Natural killer cell (primary cell): ENCODE data around the gene VANGL2. TPM values are rescaled to one million over a fixed set of nuclear protein-coding genes. Genes with fewer than 3 reads are reported as not detected.

ENCODE experiments used
- ATAC-seq, 3 donors: fragments of 150-1000 bp in 2 of 3; fragments of 200-7000 bp in 1 of 3; cut with Tn5 transposase; 1 replicate in 1 of 3; 2 replicates in 2 of 3; pipeline ENCODE4 v1.10.0; 2021; ENCODE audit warnings: mild to moderate bottlenecking in 2 of 3, moderate library complexity in 2 of 3
- DNase-seq, 2 donors: peaks; one replicate each; pipeline versions ENCODE4 v3.0.0 to v3.0.0-alpha.2; 2013 to 2021; ENCODE audit warnings: mixed read lengths in 1 of 2
- H3K27ac ChIP-seq: one replicate; pipeline ENCODE4 v1.5.1; 2013; ENCODE audit warnings: mild to moderate bottlenecking, low read length
- H3K27me3 ChIP-seq: one replicate; pipeline ENCODE4 v1.6.1; 2013; ENCODE audit warnings: low read length; ENCODE audit not compliant: control insufficient read depth, insufficient read depth
- H3K36me3 ChIP-seq: one replicate; pipeline ENCODE4 v1.6.1; 2013; ENCODE audit warnings: low read length; ENCODE audit not compliant: control insufficient read depth, insufficient read depth
- H3K4me1 ChIP-seq: one replicate; pipeline ENCODE4 v1.6.1; 2013; ENCODE audit warnings: low read length; ENCODE audit not compliant: control insufficient read depth, insufficient read depth
- H3K4me3 ChIP-seq: one replicate; pipeline ENCODE4 v1.5.1; 2013; ENCODE audit warnings: low read length
- H3K9me3 ChIP-seq: one replicate; pipeline ENCODE4 v1.6.1; 2013; ENCODE audit warnings: low read length; ENCODE audit not compliant: control insufficient read depth, insufficient read depth
- H3K27ac Mint-ChIP-seq, 2 donors: one replicate each; pipeline ENCODE4 v1.8.0; 2022; ENCODE audit warnings: mild to moderate bottlenecking in 2 of 2, mixed read lengths in 2 of 2, moderate library complexity in 1 of 2
- H3K27me3 Mint-ChIP-seq, 2 donors: one replicate each; pipeline ENCODE4 v1.8.0; 2022; ENCODE audit warnings: low read depth in 2 of 2, mixed read lengths in 2 of 2
- H3K36me3 Mint-ChIP-seq: one replicate; pipeline ENCODE4 v1.8.0; 2022; ENCODE audit warnings: mixed read lengths
- H3K4me1 Mint-ChIP-seq, 2 donors: one replicate each; pipeline ENCODE4 v1.8.0; 2022; ENCODE audit warnings: mixed read lengths in 2 of 2
- H3K4me3 Mint-ChIP-seq: one replicate; pipeline ENCODE4 v1.8.0; 2022; ENCODE audit warnings: mild to moderate bottlenecking, moderate library complexity, mixed read lengths
- H3K9me3 Mint-ChIP-seq, 2 donors: one replicate each; pipeline ENCODE4 v1.8.0; 2022; ENCODE audit warnings: mixed read lengths in 2 of 2
- WGBS: methylation state at CpG from one replicate; pipeline ENCODE4 v1.1.7; 2013; ENCODE audit warnings: missing lambda C conversion rate; ENCODE audit not compliant: insufficient coverage; 5-methylcytosine and 5-hydroxymethylcytosine counted together
- intact Hi-C: fragments of 100-400 bp; cut with micrococcal nuclease; formaldehyde crosslinking; loops from one replicate; pipeline ENCODE4 v1.14.2; 2022
- total RNA-seq, 4 donors: library from RNA; stranded (reverse); fragments of 120-200 nt in 1 of 4; gene quantifications; one replicate each; pipeline versions ENCODE4 v1.2.3 to v1.2.4, GENCODE V29; 2013 to 2022
- TF ChIP-seq, protein P1 (sequence below): fragments of 200-600 bp; IDR thresholded peaks from one replicate; pipeline ENCODE4 v1.8.0; 2022; ENCODE audit warnings: antibody characterized with exemption

VANGL2 gene
- total RNA-seq, 3 donors from 2014 or later (not counting 1 experiment from before 2014, with no cell fraction given), result 0.08 TPM; not detected in 2

- no peaks in the 10 kb centered on the region for H3K36me3 ChIP-seq
- no peaks in the 10 kb centered on the region for H3K27me3 ChIP-seq
- no peaks in the 10 kb centered on the region for H3K9me3 ChIP-seq
- TF ChIP-seq, protein P1, sequence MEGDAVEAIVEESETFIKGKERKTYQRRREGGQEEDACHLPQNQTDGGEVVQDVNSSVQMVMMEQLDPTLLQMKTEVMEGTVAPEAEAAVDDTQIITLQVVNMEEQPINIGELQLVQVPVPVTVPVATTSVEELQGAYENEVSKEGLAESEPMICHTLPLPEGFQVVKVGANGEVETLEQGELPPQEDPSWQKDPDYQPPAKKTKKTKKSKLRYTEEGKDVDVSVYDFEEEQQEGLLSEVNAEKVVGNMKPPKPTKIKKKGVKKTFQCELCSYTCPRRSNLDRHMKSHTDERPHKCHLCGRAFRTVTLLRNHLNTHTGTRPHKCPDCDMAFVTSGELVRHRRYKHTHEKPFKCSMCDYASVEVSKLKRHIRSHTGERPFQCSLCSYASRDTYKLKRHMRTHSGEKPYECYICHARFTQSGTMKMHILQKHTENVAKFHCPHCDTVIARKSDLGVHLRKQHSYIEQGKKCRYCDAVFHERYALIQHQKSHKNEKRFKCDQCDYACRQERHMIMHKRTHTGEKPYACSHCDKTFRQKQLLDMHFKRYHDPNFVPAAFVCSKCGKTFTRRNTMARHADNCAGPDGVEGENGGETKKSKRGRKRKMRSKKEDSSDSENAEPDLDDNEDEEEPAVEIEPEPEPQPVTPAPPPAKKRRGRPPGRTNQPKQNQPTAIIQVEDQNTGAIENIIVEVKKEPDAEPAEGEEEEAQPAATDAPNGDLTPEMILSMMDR, result no peak
- Mint-ChIP-seq H3K4me1 (peaks cover 44 to 50% of the 10 kb centered on the region in 2 donors), H3K36me3 (no peaks in the 10 kb centered on the region), H3K27ac (peak overlapping the region; percentile 93 to 99), H3K9me3 (no peaks in the 10 kb centered on the region), H3K4me3 (peak overlapping the region; percentile 71), H3K27me3 (no peaks in the 10 kb centered on the region)
- H3K4me1 ChIP-seq, result peaks cover 17% of the 10 kb centered on the region
- whole genome bisulfite sequencing, result 24% methylated on average over 4 of the region's 4 CpGs
- intact Hi-C loops, result loop anchor here (10.0 kb wide), 1 partner anchor 307 kb away; no protein-coding TSS in a partner anchor
- peak overlapping the region; percentile 8 for H3K4me3 ChIP-seq
- peak in 1 of 2 donors; percentile 78 for DNase-seq
- H3K27ac ChIP-seq, result peak overlapping the region; percentile 92
- ATAC-seq, result peak; percentile 87 to 95 (median 92)
These were observed 37.3 kb downstream of the VANGL2 start for GRCh38 chr1:160437432-160438316.

DNA sequence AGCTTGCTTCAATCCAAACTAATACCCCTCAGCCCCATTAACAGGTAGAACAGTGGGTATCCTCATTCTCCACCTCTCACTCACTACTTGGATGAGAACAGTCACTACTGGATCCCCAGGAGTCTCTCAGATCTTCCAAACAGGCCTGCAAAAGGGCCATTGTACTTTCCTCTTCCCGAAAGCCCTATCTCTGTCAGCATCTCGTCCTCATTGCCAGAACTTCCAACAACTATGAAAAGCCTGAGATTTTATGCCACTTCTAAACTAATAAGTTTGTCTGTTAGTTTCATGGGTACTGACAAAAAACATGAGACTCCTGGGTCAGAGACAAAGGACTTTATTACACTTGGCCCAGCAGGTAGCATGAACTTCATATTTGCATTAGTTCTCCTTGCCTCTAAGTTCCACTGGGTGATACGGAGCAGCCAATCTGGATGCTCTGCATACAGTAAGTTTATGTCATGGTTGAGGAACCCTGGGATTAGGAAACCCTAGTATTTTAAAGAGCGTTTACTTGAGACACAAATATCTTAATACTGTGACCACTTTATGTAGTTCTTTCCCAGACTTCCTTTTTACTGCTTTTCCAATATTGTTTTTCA lies 38.1 kb downstream of the VANGL2 start:
- no peak for ATAC-seq

DNA sequence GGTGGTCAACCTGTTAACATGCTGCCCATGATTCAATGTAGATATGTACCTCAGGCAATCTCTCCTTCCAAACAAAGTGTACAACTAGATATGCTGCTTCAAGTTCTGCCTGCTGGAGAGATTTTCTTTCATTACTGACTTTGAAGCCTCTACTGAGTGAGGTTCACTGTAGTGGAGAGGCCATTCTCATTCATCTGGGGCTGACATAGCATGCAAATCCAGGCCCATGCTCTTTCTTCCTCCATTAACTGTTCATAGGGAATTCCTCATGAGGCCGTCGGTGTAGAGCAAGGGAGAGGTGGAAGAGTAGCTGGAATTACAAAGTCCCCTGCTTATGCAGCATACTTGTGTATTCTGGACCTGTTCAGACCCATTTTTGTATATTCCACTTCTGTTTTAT lies 38.6 kb downstream of the VANGL2 start:
- peak overlapping the region; percentile 92 for H3K27ac ChIP-seq
- ATAC-seq (no peak), DNase-seq (peak in 1 of 2 donors; percentile 32)
- H3K4me3 Mint-ChIP-seq, result no peak overlapping the region
- H3K27ac Mint-ChIP-seq, result peak overlapping the region; percentile 93 to 99
- intact Hi-C loops, result loop anchor here (10.0 kb wide), 1 partner anchor 306 kb away; no protein-coding TSS in a partner anchor
- no peaks in the 10 kb centered on the region for H3K9me3 Mint-ChIP-seq
- H3K27me3 Mint-ChIP-seq, result no peaks in the 10 kb centered on the region
- TF ChIP-seq, protein P1, result no peak
- no peaks in the 10 kb centered on the region for H3K36me3 Mint-ChIP-seq
- H3K4me1 Mint-ChIP-seq, result peaks cover 39 to 42% of the 10 kb centered on the region in 2 donors
- no peak overlapping the region for H3K4me3 ChIP-seq
- WGBS, result 100% methylated on average over 2 of the region's 2 CpGs
- H3K9me3 ChIP-seq, result no peaks in the 10 kb centered on the region
- H3K4me1 ChIP-seq, result peaks cover 15% of the 10 kb centered on the region
- no peaks in the 10 kb centered on the region for H3K36me3 ChIP-seq
- H3K27me3 ChIP-seq, result no peaks in the 10 kb centered on the region

More for the DNA sequence above, 38.1 kb downstream of the VANGL2 start:
- WGBS, result 71% methylated on average over 3 of the region's 4 CpGs
- Histone ChIP-seq H3K36me3 (no peaks in the 10 kb centered on the region), H3K9me3 (no peaks in the 10 kb centered on the region), H3K4me3 (peak overlapping the region; percentile 8), H3K27me3 (no peaks in the 10 kb centered on the region), H3K27ac (peak overlapping the region; percentile 92), H3K4me1 (peaks cover 13% of the 10 kb centered on the region)
- no peaks in the 10 kb centered on the region for H3K27me3 Mint-ChIP-seq
- DNase-seq, result peak in 1 of 2 donors; percentile 44
- TF ChIP-seq, protein P1, result no peak
- H3K4me3 Mint-ChIP-seq, result peak overlapping the region; percentile 71
- H3K27ac Mint-ChIP-seq, result peak overlapping the region; percentile 93 to 99
- intact Hi-C loops, result loop anchor here (10.0 kb wide), 1 partner anchor 306 kb away; no protein-coding TSS in a partner anchor
- H3K36me3 Mint-ChIP-seq, result no peaks in the 10 kb centered on the region
- H3K9me3 Mint-ChIP-seq, result no peaks in the 10 kb centered on the region
- H3K4me1 Mint-ChIP-seq, result peaks cover 37 to 43% of the 10 kb centered on the region in 2 donors
